Gastroesophageal sphincter (tissue), 4 donors: ENCODE data around the gene DDX10. TPM values are rescaled to one million over a fixed set of nuclear protein-coding genes. Genes with fewer than 3 reads are reported as not detected.

Experiments
- ATAC-seq: fragments of 150-250 bp; one replicate; pipeline ENCODE4 v1.9.1; 2016; ENCODE audit warnings: mild to moderate bottlenecking, moderate library complexity
- H3K27ac ChIP-seq, 4 donors: fragments of 200-600 bp; sonication (generic) in 3 of 4; 1 replicate in 3 of 4; 2 replicates in 1 of 4; pipeline ENCODE4 v1.5.1; 2016 to 2019
- H3K27me3 ChIP-seq: fragments of 200-600 bp; sonication (generic); one replicate; pipeline ENCODE4 v1.5.1; 2019
- H3K36me3 ChIP-seq, 2 donors: fragments of 200-600 bp; sonication (generic); one replicate each; pipeline ENCODE4 v1.5.1; 2019; ENCODE audit warnings: control low read depth in 1 of 2
- H3K4me1 ChIP-seq, 3 donors: fragments of 200-600 bp; sonication (generic); 1 replicate in 2 of 3; 2 replicates in 1 of 3; pipeline ENCODE4 v1.5.1; 2016 to 2019; ENCODE audit warnings: control low read depth in 2 of 3
- H3K4me3 ChIP-seq, 2 donors: fragments of 200-600 bp; sonication (generic); one replicate each; pipeline ENCODE4 v1.5.1; 2019; ENCODE audit warnings: mild to moderate bottlenecking in 1 of 2, moderate library complexity in 1 of 2
- H3K9me3 ChIP-seq, 3 donors: fragments of 200-600 bp; sonication (generic); one replicate each; pipeline ENCODE4 v1.5.1; 2017 to 2019; ENCODE audit warnings: control low read depth in 2 of 3
- CTCF ChIP-seq, 4 experiments: fragments of 200-600 bp in 2 of 4; fragments of 450-650 bp in 2 of 4; sonication (generic) in 1 of 4; IDR thresholded peaks; one replicate each; pipeline ENCODE4 v1.5.1; 2017 to 2019; ENCODE audit warnings: antibody characterized with exemption in 4 of 4, mild to moderate bottlenecking in 2 of 4, moderate library complexity in 2 of 4
- EP300 ChIP-seq: sonication (generic); formaldehyde crosslinking; IDR thresholded peaks from one replicate; pipeline ENCODE4 v1.6.1; 2017; ENCODE audit warnings: antibody characterized with exemption, mild to moderate bottlenecking
- POLR2A ChIP-seq, 2 donors: fragments of 450-650 bp; IDR thresholded peaks; one replicate each; pipeline ENCODE4 v1.6.1; 2017; ENCODE audit warnings: antibody characterized with exemption in 2 of 2, mild to moderate bottlenecking in 2 of 2, moderate library complexity in 1 of 2
- POLR2AphosphoS5 ChIP-seq: sonication (generic); formaldehyde crosslinking; IDR thresholded peaks from one replicate; pipeline ENCODE4 v1.6.1; 2017; ENCODE audit warnings: antibody characterized with exemption
- WGBS, 2 donors: methylation state at CpG; one replicate each; pipeline ENCODE4 v1.1.5; 2018; ENCODE audit warnings: low coverage in 1 of 2; 5-methylcytosine and 5-hydroxymethylcytosine counted together
- total RNA-seq, 4 donors: library from RNA; depleted of rRNA; stranded (reverse); fragments of >200 nt; gene quantifications; one replicate each; pipeline ENCODE4 v1.1.0, GENCODE V29; 2016

DDX10 gene
- total RNA-seq, 4 donors from 2014 or later, result 16.3 to 44.8 (median 22.5) TPM

DNA sequence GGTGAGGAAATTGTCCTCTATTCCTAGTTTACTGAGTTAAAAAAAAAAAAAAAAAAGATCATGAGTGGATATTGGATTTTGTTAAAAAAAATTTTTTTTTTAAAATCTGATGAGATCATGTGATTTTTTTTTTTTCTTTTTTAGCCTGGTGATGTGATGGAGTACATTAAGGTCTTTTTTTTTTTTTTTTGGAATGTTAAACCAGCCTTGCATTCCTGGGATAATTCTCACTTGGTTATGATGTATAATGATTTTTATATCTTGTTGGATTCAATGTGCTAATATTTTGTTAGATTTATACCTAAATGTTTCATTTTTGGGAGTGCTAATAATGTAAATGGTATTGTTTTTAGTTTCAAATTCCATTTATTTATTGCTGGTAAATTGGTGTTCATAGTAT, 43.3 kb downstream of the DDX10 start:
- ATAC-seq, result no peak
- TF ChIP-seq POLR2AphosphoS5 (no peak), CTCF (IDR thresholded peaks at IDR 0.05) (no peak), EP300 (no peak), POLR2A (IDR thresholded peaks at IDR 0.05) (no peak)
- Histone ChIP-seq H3K27ac (no peak overlapping the region), H3K4me1 (no peaks in the 10 kb centered on the region), H3K36me3 (peaks cover 10 to 81% of the 10 kb centered on the region in 2 donors), H3K9me3 (peaks cover 0 to 30% (median 0%) of the 10 kb centered on the region in 3 donors), H3K4me3 (no peak overlapping the region), H3K27me3 (no peaks in the 10 kb centered on the region)

GRCh38 chr11:108709741-108710140, 44.9 kb downstream of the DDX10 start:
- Histone ChIP-seq H3K4me1 (no peaks in the 10 kb centered on the region), H3K4me3 (no peak overlapping the region), H3K36me3 (peaks cover 10 to 79% of the 10 kb centered on the region in 2 donors), H3K9me3 (peaks cover 0 to 30% (median 0%) of the 10 kb centered on the region in 3 donors), H3K27ac (no peak overlapping the region), H3K27me3 (no peaks in the 10 kb centered on the region)
- no peak for ATAC-seq
- no peak for TF ChIP-seq EP300
- no peak for TF ChIP-seq CTCF (IDR thresholded peaks at IDR 0.05)
- no peak for TF ChIP-seq POLR2AphosphoS5
- no peak for TF ChIP-seq POLR2A (IDR thresholded peaks at IDR 0.05)

DNA sequence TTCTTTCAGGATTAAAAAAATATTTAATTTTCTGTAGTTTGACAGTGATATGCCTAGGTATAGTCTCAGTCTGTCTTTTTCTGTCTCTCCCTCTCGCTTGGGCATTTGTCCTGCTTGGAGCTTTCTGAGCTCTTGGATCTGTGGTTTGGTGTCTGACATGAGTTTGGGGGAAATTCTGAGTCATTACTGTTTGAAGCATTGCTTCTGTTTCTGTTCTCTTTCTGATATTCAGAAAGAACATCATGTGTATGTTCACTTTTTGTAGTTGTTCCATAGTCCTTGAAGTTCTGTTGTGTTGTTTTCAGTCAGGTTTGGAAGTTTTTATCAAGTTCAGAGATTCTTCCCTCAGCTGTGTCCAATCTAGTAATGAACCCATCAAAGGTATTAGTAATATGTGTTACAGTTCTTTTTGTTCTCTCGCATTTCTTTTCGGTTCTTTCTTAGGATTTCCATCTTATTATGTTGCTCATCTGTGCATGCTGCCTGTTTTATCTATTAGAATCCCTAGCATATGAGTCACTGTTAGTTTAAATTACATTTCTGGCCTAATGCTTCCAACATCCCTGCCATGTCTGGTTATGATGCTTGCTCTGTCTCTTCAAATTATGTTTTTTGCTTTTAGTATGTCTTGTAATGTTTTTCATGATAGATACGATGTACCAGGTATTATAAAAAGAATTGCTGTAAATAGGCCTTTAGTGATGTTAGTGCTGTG, 48.4 kb downstream of the DDX10 start:
- H3K4me1 ChIP-seq, result no peaks in the 10 kb centered on the region
- H3K36me3 ChIP-seq, result peaks cover 4 to 74% of the 10 kb centered on the region in 2 donors
- H3K27ac ChIP-seq, result no peak overlapping the region
- H3K9me3 ChIP-seq, result peaks cover 0 to 21% (median 0%) of the 10 kb centered on the region in 3 donors
- no peaks in the 10 kb centered on the region for H3K27me3 ChIP-seq
- TF ChIP-seq POLR2A (IDR thresholded peaks at IDR 0.05) (no peak), CTCF (IDR thresholded peaks at IDR 0.05) (no peak), EP300 (no peak), POLR2AphosphoS5 (no peak)
- H3K4me3 ChIP-seq, result no peak overlapping the region
- WGBS, 2 donors, result 95 to 97% methylated on average over 3 to 4 of the region's 4 CpGs
- ATAC-seq, result no peak

DNA sequence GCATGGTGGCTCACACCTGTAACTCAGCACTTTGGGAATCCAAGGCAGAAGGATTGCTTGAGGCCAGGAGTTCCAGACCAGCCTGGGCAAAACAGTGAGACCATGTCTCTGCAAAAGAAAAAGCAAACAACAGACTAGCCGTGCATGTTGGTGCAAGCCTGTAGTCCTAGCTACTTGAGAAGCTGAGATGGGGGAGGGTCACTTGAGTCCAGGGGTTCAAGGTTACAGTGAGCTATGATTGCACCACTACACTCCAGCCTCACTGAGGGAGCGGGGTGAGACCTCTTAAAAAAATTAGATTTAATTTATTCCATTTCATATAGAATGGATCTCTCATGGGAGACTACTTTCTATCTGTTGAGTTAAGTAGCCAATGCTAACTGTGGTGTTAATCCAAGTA, 50.4 kb downstream of the DDX10 start:
- Histone ChIP-seq H3K27ac (no peak overlapping the region), H3K9me3 (peaks cover 0 to 10% (median 0%) of the 10 kb centered on the region in 3 donors), H3K4me1 (no peaks in the 10 kb centered on the region), H3K36me3 (peaks cover 0 to 61% of the 10 kb centered on the region in 2 donors), H3K27me3 (no peaks in the 10 kb centered on the region), H3K4me3 (no peak overlapping the region)
- 93 to 100% methylated on average over 1 to 2 of the region's 2 CpGs for WGBS, 2 donors
- TF ChIP-seq POLR2A (IDR thresholded peaks at IDR 0.05), result no peak
- no peak for TF ChIP-seq EP300
- TF ChIP-seq POLR2AphosphoS5, result no peak
- no peak for TF ChIP-seq CTCF (IDR thresholded peaks at IDR 0.05)
- ATAC-seq, result no peak

GRCh38 chr11:108718466-108718865, 53.6 kb downstream of the DDX10 start:
- Histone ChIP-seq H3K4me1 (no peaks in the 10 kb centered on the region), H3K27me3 (no peaks in the 10 kb centered on the region), H3K27ac (no peak overlapping the region), H3K9me3 (no peaks in the 10 kb centered on the region), H3K36me3 (peaks cover 0 to 53% of the 10 kb centered on the region in 2 donors), H3K4me3 (no peak overlapping the region)
- TF ChIP-seq POLR2AphosphoS5, result no peak
- no peak for TF ChIP-seq CTCF (IDR thresholded peaks at IDR 0.05)
- no peak for TF ChIP-seq EP300
- no peak for TF ChIP-seq POLR2A (IDR thresholded peaks at IDR 0.05)
- ATAC-seq, result no peak
- 31 to 71% methylated on average over 2 of the region's 2 CpGs for WGBS, 2 donors
